ENCODE results near the gene ROCK1.

- TF ChIP-seq, protein P1, sequence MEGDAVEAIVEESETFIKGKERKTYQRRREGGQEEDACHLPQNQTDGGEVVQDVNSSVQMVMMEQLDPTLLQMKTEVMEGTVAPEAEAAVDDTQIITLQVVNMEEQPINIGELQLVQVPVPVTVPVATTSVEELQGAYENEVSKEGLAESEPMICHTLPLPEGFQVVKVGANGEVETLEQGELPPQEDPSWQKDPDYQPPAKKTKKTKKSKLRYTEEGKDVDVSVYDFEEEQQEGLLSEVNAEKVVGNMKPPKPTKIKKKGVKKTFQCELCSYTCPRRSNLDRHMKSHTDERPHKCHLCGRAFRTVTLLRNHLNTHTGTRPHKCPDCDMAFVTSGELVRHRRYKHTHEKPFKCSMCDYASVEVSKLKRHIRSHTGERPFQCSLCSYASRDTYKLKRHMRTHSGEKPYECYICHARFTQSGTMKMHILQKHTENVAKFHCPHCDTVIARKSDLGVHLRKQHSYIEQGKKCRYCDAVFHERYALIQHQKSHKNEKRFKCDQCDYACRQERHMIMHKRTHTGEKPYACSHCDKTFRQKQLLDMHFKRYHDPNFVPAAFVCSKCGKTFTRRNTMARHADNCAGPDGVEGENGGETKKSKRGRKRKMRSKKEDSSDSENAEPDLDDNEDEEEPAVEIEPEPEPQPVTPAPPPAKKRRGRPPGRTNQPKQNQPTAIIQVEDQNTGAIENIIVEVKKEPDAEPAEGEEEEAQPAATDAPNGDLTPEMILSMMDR (IDR thresholded peaks at IDR 0.05): no peak
- no peak for TF ChIP-seq POLR2AphosphoS5 (IDR thresholded peaks at IDR 0.05)
- no peak for TF ChIP-seq EP300 (IDR thresholded peaks at IDR 0.05)
- TF ChIP-seq POLR2A (IDR thresholded peaks at IDR 0.05): no peak
Observed at GRCh38 chr18:21101172-21101571, 10.4 kb downstream of the ROCK1 start.
